Upper lobe of left lung (tissue), 4 donors: ENCODE results near the gene FKBP8.

Experiments
- POLR2A ChIP-seq, 4 donors: fragments of 450-650 bp; IDR thresholded peaks; one replicate each; pipeline ENCODE4 v1.5.1; 2016 to 2017; ENCODE audit warnings: antibody characterized with exemption in 4 of 4, mild to moderate bottlenecking in 2 of 4
- POLR2AphosphoS5 ChIP-seq, 2 donors: sonication (generic); formaldehyde crosslinking; IDR thresholded peaks; one replicate each; pipeline ENCODE4 v1.5.1; 2017; ENCODE audit warnings: antibody characterized with exemption in 2 of 2
- TF ChIP-seq, protein P1 (sequence below), 6 experiments: fragments of 450-650 bp in 4 of 6; fragments of 200-600 bp in 2 of 6; sonication (generic) in 2 of 6; IDR thresholded peaks; one replicate each; pipeline ENCODE4 v1.5.1; 2016 to 2019; ENCODE audit warnings: antibody characterized with exemption in 6 of 6

GRCh38 chr19:18503337-18503970, 39.9 kb downstream of the FKBP8 start:
- TF ChIP-seq, protein P1, sequence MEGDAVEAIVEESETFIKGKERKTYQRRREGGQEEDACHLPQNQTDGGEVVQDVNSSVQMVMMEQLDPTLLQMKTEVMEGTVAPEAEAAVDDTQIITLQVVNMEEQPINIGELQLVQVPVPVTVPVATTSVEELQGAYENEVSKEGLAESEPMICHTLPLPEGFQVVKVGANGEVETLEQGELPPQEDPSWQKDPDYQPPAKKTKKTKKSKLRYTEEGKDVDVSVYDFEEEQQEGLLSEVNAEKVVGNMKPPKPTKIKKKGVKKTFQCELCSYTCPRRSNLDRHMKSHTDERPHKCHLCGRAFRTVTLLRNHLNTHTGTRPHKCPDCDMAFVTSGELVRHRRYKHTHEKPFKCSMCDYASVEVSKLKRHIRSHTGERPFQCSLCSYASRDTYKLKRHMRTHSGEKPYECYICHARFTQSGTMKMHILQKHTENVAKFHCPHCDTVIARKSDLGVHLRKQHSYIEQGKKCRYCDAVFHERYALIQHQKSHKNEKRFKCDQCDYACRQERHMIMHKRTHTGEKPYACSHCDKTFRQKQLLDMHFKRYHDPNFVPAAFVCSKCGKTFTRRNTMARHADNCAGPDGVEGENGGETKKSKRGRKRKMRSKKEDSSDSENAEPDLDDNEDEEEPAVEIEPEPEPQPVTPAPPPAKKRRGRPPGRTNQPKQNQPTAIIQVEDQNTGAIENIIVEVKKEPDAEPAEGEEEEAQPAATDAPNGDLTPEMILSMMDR (IDR thresholded peaks at IDR 0.05): no peak
- no peak for TF ChIP-seq POLR2AphosphoS5 (IDR thresholded peaks at IDR 0.05)
- no peak for TF ChIP-seq POLR2A (IDR thresholded peaks at IDR 0.05)
